ENCODE measurements around the gene PLEKHH3.
A peak's percentile ranks its signal among the peaks of the same experiment; 100 is the strongest.

Gene PLEKHH3

GRCh38 chr17:42676424-42677011 lies at the start of gene PLEKHH3:
PLEKHH3 (minus strand) TSS chr17:42676994; CDS start chr17:42676563, 431 bp downstream.
- DNase-seq: peak; percentile 73

- no peak for DNase-seq
Observed at GRCh38 chr17:42725143-42725542, 48.3 kb upstream of the PLEKHH3 start.

DNA sequence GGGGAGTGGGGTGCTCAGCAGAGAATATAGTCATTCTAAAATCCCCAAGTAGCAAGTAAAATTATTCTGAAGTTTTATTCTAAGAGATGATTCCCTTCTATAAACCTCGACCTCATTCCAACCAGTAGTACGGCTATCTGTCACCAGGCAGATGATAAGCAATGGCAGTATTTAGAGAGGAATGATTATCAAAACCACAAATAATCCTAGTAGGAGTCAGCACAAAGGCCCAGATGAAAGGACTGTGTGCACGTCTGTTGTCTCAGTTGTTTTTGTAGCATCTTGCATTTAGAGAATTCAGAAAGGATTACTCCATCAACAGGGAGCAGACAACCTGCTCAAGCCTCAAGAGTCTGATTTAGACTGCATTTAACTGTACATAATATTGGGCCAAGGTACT lies 46.8 kb upstream of the PLEKHH3 start:
- no peak for DNase-seq

GRCh38 chr17:42720996-42721583 lies 44.3 kb upstream of the PLEKHH3 start:
- DNase-seq: peak; percentile 61

DNA sequence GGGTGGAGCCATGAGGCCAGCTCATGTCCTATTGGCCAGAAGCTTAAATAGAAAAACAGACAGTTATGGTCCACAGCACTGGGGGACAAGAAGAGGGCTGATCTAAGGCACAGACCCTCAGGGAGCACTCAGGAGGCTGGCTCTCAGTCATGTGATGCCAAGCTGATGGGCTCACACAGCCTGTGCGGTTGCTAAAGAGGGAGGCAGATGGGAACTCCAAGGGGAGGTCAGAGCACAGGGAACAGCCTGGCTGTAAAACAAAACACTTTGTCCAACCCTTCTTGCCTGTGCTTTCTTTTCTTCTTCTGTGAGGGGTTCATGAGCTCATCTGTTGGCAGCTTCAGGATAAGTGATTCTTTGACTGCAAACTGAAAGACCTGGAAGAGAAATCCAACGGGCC lies 32.8 kb upstream of the PLEKHH3 start:
- no peak for DNase-seq

GRCh38 chr17:42708588-42708987 lies 31.8 kb upstream of the PLEKHH3 start:
- DNase-seq: no peak

- no peak for DNase-seq
Observed at GRCh38 chr17:42706732-42707131, 29.9 kb upstream of the PLEKHH3 start.

- DNase-seq: no peak
Observed at GRCh38 chr17:42704837-42705494, 28.2 kb upstream of the PLEKHH3 start.

- DNase-seq: no peak
Observed at GRCh38 chr17:42704490-42704836, 27.7 kb upstream of the PLEKHH3 start.

DNA sequence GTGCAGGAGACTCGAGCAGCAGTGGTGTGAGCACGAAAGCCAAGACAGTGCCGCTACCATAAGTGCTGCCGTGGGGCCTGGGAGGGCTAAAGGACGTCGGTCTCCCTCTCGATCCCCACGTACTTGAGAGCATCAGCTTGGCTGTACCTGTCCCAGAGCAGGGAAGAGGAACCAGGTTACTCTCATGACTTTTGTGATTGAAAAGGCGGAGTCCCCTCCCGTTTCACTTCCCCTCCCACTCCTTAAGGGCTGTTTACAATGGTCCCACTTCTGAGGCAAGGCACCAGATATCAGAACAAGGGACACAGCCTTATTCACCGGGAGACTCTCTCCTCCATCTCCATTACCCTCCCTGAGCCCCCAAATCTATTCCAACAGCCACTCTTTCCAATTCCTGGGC lies 25.7 kb upstream of the PLEKHH3 start:
- DNase-seq: no peak

DNA sequence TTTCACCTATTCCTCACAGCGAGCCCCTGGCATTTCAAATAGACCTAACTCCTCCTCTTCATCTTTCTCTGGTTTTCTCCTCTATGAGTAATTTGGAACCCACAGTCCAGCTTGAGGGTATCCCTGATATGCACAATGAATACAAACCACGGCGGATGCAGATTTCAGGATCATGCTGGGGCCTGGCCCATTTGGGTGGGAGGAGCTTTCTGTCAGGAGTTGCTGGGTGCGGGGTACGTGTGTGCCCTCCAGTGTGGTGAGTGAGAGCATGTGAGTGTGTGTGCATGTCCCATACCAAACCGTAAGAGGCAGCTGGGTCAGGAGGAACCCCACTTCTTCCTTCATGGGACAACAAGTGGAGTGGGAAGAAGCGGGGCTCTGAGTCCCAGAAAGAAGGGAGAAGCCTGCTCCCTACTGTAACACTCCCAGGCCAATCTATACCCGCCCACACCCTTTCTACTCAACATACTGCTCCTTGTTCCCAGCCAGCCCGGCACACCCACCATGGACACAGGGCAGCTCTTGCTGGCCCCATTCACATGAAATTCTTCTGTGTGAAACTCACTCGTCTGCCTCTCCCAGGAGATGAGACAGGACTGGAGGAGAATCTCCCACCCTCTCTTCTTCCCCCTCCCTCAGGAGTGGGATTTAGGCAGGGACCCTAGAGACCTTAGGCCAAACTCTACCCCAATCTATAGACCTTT lies 23.9 kb upstream of the PLEKHH3 start:
- DNase-seq: no peak

DNA sequence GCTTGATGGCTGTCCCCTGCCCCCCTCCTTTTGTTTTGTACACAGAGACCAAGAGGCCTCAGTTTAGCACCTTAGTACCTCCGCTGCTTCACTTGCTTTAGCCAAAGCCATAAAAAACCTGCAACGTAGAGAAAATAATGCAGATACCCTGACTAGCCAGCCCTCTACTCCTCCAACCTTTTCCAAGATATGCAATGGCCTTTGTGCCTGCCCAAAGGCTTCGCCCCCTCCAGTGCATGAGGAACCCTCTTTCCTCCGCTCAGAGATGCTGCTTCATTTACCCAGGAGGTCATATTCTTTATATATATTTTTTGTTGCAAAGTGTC lies 22.6 kb upstream of the PLEKHH3 start:
- DNase-seq: no peak

GRCh38 chr17:42698736-42699414 lies 22.1 kb upstream of the PLEKHH3 start:
- DNase-seq: no peak

- no peak for DNase-seq
Observed at GRCh38 chr17:42697108-42697811, 20.5 kb upstream of the PLEKHH3 start.

DNA sequence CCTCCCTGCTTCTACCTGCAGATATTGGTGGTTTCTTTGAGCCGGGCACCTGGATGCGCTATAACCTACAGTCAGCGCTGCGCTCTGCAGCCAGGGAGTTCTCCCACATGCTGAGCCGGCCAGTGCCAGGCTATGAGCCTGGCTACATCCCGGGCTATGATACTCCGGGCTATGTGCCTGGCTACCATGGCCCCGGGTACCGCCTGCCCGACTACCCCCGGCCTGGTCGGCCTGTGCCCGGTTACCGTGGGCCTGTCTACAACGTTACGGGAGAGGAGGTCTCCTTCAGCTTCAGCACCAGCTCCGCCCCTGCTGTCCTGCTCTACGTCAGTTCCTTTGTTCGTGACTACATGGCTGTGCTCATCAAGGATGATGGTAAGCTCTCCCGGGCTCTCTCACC lies 18.7 kb upstream of the PLEKHH3 start:
- no peak for DNase-seq

DNA sequence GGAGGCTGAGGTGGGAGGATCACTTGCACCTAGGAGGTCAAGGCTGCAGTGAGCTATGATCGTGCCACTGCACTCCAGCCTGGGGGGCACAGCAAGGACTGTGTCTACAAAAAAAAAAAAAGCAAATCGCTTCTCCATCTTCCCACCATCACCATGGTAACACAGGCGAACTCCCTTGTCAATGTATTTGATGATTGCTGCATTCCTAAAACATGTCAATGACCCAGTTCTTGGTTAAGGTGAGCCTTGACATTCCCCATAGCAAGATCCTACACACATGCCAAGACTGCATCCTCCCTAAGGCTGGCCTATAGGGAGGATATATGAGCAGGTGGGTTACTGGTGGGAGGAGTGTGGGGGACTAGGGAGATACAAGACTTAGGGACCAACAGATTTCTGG lies 17.7 kb upstream of the PLEKHH3 start:
- no peak for DNase-seq

DNA sequence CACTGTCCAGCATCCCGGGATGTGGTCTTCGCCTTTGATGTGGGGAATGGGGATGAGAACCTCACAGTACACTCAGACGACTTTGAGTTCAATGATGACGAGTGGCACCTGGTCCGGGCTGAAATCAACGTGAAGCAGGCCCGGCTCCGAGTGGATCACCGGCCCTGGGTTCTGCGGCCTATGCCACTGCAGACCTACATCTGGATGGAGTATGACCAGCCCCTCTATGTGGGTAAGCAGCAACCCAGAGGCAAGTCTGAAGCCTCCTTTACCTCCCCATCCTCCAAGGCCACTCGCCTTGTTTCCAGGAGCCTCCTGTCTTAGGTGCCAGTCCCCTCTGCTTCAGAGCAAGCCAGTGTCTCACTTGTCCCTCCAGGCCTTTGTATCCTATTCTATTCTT lies 15.7 kb upstream of the PLEKHH3 start:
- DNase-seq: no peak

- DNase-seq: no peak
Observed at GRCh38 chr17:42691021-42691545, 14.3 kb upstream of the PLEKHH3 start.

GRCh38 chr17:42690596-42690995 lies 13.8 kb upstream of the PLEKHH3 start:
- DNase-seq: no peak

DNA sequence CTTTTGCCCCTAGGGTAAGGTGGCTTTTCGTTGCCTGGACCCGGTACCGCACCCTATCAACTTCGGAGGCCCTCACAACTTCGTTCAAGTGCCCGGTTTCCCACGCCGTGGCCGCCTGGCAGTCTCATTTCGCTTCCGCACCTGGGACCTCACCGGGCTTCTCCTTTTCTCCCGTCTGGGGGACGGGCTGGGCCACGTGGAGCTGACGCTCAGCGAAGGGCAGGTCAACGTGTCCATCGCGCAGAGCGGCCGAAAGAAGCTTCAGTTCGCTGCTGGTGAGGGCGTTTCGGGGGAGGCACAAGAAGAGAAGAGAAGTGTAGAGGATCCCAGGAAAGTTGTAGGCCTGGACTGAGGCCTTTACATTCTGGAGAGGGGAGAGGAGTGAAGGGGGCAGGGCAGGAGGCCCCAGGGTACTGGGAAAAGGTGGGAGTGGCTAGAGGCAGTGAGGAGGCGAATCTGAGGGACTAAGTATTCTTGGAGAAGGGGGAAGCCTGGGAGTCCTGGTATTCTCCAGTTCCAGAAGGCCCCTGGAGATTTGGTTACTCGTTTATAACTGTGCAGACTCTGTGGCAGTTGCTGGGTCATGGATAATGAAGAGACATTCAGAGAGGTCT lies 11.0 kb upstream of the PLEKHH3 start:
- DNase-seq: no peak

DNA sequence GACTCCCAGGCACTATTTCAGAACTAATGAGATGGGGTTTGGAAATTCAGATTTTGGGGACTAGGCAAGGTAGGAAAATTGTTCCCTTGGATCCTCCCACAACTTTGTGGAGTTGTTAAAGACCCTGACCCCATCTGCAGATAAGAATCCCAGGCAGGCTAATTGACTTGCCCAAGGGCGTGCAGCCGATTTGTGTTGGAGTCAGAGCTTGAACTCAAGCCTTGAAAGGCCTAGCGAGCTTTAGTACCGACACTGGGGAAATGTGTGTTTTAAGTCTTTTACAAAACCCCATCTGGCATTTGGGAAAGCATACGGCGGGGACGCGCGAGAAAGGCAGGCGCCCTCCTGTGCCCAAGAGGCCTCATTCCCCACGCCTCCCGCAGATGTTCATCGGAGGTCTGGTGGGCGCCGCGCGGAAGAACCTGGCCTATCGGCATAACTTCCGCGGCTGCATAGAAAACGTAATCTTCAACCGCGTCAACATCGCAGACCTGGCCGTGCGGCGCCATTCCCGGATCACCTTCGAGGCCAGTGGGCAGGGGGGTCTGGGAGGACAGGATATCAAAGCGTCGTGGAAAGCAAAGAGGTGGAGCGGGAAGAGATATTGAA lies 9.8 kb upstream of the PLEKHH3 start:
- DNase-seq: no peak

DNA sequence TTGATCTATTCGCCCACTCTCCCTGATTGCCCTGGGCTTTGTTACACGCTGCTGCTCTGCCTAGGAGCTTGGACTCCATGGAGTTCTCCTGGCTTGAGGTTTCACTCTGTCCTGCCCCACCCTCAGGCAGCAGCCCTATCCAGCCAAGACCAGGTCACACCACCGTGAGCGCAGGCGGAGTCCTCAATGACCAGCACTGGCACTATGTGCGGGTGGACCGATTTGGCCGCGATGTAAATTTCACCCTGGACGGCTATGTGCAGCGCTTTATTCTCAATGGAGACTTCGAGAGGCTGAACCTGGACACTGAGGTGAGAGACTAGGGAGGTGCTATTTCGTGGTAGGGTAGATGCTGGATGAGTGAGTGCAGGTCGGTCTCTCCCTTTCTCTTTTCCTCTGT lies 9.0 kb upstream of the PLEKHH3 start:
- no peak for DNase-seq
